HFF-Myc (cell line): Measurements from ENCODE around the gene NIPSNAP2.
"Not testable (repeated sequence)": the region's sequence is repeated elsewhere in the genome, so short reads cannot be mapped to it uniquely, and the experiment has no call there.

Experiments
- DNase-seq: peaks from one replicate; pipeline ENCODE4 v3.0.0-alpha.2; 2011; ENCODE audit warnings: low read depth; ENCODE audit errors: extremely low read depth
- H3K4me3 ChIP-seq: replicated peaks from 2 replicates; pipeline ENCODE4 v1.5.1; 2011; ENCODE audit warnings: low read depth, mild to moderate bottlenecking, control low read depth, low read length
- TF ChIP-seq, protein P1 (sequence below): IDR thresholded peaks from 2 replicates; pipeline ENCODE4 v1.5.1; 2012; ENCODE audit warnings: mild to moderate bottlenecking, low read depth, low read length, control low read depth; ENCODE audit errors: missing control alignments

Gene NIPSNAP2

DNA sequence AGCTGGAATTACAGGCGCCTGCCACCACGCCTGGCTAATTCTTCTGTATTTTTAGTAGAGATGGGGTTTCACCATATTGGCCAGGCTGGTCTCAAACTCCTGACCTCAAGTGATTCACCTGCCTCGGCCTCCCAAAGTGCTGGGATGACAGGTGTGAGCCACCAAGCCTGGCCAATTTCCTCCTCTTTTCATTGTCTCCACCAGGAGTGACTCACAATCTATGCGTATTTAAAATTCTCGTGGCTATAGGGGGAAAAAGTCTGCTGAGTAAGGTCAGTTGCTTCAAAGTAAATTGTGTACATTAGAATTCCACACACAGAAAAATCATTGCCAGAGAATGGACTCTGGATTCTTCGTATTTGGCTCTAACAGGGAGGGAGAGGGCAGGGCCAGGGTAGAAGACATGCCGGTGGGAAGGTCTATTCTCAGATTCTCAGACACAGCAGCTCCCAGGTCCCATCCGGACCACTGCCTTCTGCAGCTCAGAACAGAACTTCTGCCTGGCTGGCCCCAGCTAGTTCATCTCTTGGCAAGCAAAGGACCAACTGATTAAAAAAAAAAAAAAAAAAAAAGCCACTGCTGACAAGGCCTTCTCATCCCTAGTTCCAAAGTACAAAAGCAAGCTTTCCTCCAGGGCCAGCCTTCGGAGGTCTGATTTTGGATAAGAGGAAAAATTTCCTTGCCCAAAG, 64.7 kb downstream of the NIPSNAP2 start:
- TF ChIP-seq, protein P1, sequence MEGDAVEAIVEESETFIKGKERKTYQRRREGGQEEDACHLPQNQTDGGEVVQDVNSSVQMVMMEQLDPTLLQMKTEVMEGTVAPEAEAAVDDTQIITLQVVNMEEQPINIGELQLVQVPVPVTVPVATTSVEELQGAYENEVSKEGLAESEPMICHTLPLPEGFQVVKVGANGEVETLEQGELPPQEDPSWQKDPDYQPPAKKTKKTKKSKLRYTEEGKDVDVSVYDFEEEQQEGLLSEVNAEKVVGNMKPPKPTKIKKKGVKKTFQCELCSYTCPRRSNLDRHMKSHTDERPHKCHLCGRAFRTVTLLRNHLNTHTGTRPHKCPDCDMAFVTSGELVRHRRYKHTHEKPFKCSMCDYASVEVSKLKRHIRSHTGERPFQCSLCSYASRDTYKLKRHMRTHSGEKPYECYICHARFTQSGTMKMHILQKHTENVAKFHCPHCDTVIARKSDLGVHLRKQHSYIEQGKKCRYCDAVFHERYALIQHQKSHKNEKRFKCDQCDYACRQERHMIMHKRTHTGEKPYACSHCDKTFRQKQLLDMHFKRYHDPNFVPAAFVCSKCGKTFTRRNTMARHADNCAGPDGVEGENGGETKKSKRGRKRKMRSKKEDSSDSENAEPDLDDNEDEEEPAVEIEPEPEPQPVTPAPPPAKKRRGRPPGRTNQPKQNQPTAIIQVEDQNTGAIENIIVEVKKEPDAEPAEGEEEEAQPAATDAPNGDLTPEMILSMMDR, result no peak
- no peak overlapping the region for H3K4me3 ChIP-seq
- no peak for DNase-seq

DNA sequence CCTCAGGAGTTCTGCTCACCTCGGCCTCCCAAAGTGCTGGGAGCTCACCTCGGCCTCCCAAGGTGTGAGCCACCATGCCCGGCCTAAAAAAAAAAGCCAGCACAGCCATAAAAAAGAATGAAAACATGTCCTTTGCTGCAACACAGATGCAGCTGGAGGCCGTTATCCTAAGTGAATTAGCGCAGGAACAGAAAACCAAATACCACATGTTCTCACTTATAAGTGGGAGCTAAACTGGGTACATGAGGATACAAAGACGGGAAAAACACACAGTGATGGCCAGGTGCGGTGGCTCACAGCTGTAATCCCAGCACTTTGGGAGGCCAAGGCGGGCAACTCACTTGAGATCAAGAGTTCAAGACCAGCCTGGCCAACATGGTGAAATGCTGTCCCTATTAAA, 66.0 kb downstream of the NIPSNAP2 start:
- TF ChIP-seq, protein P1, result no peak
- H3K4me3 ChIP-seq, result no peak overlapping the region
- DNase-seq, result no peak

DNA sequence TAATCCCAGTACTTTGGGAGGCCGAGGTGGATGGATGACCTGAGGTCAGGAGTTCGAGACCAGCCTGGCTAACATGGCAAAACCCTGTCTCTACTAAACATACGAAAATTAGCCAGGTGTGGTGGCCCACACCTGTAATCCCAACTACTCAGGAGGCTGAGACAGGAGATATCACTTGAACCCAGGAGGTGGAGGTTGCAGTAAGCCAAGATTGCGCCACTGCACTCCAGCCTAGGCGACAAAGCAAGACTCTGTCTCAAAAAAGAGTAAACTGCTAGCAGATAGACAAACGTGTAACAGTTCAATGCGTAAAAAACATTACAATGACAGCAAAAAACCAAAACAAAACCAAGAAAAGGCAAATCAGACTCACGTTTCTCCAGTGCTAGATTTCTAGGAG, 67.2 kb downstream of the NIPSNAP2 start:
- not testable (repeated sequence) for H3K4me3 ChIP-seq, DNase-seq

DNA sequence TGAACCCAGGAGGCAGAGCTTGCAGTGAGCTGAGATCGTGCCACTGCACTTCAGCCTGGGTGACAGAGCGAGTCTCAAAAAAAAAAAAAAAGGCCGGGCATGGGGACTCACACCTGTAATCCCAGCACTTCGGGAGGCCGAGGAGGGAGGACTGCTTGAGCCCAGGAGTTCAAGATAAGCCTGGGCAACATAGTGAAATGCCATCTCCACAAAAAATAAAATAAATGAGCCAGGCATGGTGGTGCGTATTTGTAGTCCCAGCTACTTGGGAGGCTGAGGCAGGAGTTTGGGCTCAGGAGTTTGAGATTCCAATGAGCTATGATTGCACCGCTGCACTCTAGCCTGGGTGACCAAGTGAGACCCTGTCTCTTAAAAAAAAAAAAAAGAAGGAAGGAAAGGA, 68.2 kb downstream of the NIPSNAP2 start:
- not testable (repeated sequence) for H3K4me3 ChIP-seq, DNase-seq

DNA sequence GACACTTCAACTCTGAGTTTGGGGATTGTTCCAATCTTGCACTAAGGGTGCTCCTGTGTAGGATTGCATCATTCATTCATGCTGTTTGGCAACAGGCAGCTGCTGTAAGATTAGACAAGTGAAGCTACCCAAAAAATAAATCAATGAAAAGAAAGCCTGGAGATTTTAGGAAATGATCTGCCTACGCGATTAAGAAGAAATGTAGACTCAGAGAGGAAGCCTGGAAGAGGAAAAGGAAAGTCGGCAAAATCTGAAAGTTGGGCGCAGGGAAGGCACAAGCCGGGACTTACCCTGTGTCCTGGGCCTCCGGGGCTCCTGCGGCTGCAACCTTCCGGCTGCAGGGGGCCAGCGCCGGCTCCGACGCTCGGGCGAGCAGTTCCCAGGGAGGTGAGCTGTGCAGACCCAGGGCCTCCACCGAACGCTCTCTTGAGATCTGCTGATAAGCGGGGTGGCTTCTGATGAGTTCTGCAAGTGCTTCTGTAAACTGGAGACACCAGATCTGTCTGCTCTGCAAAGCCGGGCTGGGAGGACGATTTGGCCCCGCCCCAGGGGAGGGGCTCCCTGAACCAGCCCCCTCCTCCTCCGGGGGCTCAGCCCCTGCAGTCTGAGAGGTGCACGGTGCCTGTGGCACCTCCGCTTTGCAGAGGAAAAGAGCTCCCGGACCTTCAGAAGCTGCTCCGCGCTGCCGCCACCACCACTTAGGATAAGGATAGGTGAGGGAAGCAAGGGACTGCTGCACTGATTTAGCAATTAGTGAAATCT, 69.5 kb downstream of the NIPSNAP2 start:
- peak; percentile 32 for DNase-seq
- TF ChIP-seq, protein P1, result peak; percentile 17
- H3K4me3 ChIP-seq, result peak overlapping the region; percentile 45

DNA sequence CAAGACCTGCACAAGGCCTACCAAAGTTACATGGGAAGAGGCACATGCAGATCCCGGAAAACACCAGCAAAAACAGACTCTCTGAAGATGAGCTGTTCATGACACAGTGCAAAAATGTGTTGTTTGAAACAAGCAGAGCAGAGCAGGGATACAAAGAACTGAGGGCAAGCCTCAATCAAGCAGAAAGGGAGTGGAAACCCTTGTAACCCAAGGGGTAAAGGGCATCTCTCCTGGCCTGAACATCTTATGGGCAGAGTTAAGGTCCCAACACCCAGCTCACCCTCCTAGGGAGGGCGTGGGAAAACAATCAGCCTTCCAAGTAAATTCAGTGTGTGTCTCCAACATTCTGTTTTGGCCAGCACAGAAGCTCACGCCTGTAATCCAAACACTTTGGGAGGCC, 76.3 kb downstream of the NIPSNAP2 start:
- no peak overlapping the region for H3K4me3 ChIP-seq
- TF ChIP-seq, protein P1, result no peak
- no peak for DNase-seq

DNA sequence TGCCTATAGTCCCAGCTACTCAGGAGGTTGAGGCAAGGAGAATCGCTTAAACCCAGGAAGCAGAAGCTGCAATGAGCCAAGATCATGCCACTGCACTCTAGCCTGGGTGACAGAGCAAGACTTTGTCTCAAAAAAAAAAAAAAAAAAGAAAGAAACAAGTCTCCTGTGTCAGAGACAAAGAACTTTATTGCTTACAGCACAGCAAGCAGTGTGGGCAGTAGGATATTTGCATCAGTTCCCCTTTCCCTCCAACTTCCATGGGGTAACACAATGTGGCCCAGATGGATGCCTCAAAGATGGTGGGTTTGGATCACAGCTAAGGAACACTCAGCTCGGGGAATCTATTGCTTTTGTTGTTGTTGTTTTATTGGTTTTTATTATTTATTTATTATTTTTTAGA, 81.4 kb downstream of the NIPSNAP2 start:
- not testable (repeated sequence) for DNase-seq, H3K4me3 ChIP-seq

- H3K4me3 ChIP-seq, result no peak overlapping the region
- DNase-seq, result peak; percentile 74
- TF ChIP-seq, protein P1, result no peak
Observed at GRCh38 chr7:56046721-56047445, 82.5 kb downstream of the NIPSNAP2 start.

- DNase-seq, H3K4me3 ChIP-seq: not testable (repeated sequence)
Observed at GRCh38 chr7:56047446-56048116, 83.2 kb downstream of the NIPSNAP2 start.
